NT2/D1 (cell line): Measurements from ENCODE around the gene VEGFC.

Experiments used
- SUZ12 ChIP-seq: IDR thresholded peaks from 2 replicates; pipeline ENCODE4 v1.6.1; 2011; ENCODE audit not compliant: insufficient read length, insufficient read depth; ENCODE audit errors: extremely low read depth
- YY1 ChIP-seq: IDR thresholded peaks from 2 replicates; pipeline ENCODE4 v1.6.1; 2011; ENCODE audit not compliant: insufficient read length, insufficient read depth

- no peak for TF ChIP-seq SUZ12
- no peak for TF ChIP-seq YY1
These were observed 75.5 kb downstream of the VEGFC start for GRCh38 chr4:176717237-176717636.
